Activated CD8-positive, alpha-beta T cell treated with anti-CD3 and anti-CD28 coated beads for 36 hours (primary cell): ENCODE results near the gene APOC4. TPM values are rescaled to one million over a fixed set of nuclear protein-coding genes. Genes with fewer than 3 reads are reported as not detected.
"Not testable (repeated sequence)": the region's sequence is repeated elsewhere in the genome, so short reads cannot be mapped to it uniquely, and the experiment has no call there.

ENCODE experiments used
- ATAC-seq: fragments of 200-7000 bp; cut with Tn5 transposase; one replicate; pipeline ENCODE4 v1.10.0; 2021; ENCODE audit warnings: mild to moderate bottlenecking, moderate library complexity
- CTCF ChIA-PET: fragments of 350-600 bp; sonication (Branson Sonifier 250); formaldehyde crosslinking; loops from one replicate; lab custom pipeline; 2021; ENCODE audit warnings: antibody characterized with exemption; lab: Charles Lee
- POLR2A ChIA-PET: fragments of 350-600 bp; sonication (Branson Sonifier 250); formaldehyde crosslinking; loops from one replicate; lab custom pipeline; 2021; ENCODE audit warnings: antibody characterized with exemption; lab: Charles Lee
- DNase-seq: peaks from one replicate; pipeline ENCODE4 v3.0.0-alpha.2; 2020
- H3K27ac Mint-ChIP-seq: one replicate; pipeline ENCODE4 v1.8.0; 2021; ENCODE audit warnings: mild to moderate bottlenecking, mixed read lengths
- H3K27me3 Mint-ChIP-seq: one replicate; pipeline ENCODE4 v1.8.0; 2021; ENCODE audit warnings: mixed read lengths
- H3K36me3 Mint-ChIP-seq: one replicate; pipeline ENCODE4 v1.8.0; 2021; ENCODE audit warnings: low read depth, mixed read lengths
- H3K4me1 Mint-ChIP-seq: one replicate; pipeline ENCODE4 v1.8.0; 2021; ENCODE audit warnings: low read depth, mixed read lengths
- H3K4me3 Mint-ChIP-seq: one replicate; pipeline ENCODE4 v1.8.0; 2021; ENCODE audit warnings: mild to moderate bottlenecking, moderate library complexity, mixed read lengths
- H3K9me3 Mint-ChIP-seq: one replicate; pipeline ENCODE4 v1.8.0; 2021; ENCODE audit warnings: mixed read lengths
- CTCF ChIP-seq: fragments of 200-600 bp; IDR thresholded peaks from one replicate; pipeline ENCODE4 v1.8.0; 2022; ENCODE audit warnings: antibody characterized with exemption, mild to moderate bottlenecking
- intact Hi-C: fragments of 100-400 bp; cut with micrococcal nuclease; formaldehyde crosslinking; loops from one replicate; pipeline ENCODE4 v1.10.0; 2022
- total RNA-seq, 2 experiments: library from RNA; stranded (reverse); gene quantifications; one replicate each; pipeline ENCODE4 v1.2.3, GENCODE V29; 2021

APOC4 gene
- total RNA-seq, 2 experiments from 2014 or later = not detected

- ATAC-seq = no peak
- ChIA-PET POLR2A (no interaction called here), CTCF (interaction anchor here (1.5 kb wide), 1 partner anchor 43 kb away, joined by 8 read pairs; no protein-coding TSS in a partner anchor)
- Mint-ChIP-seq H3K36me3 (no peaks in the 10 kb centered on the region), H3K27ac (no peak overlapping the region), H3K4me3 (no peak overlapping the region), H3K9me3 (no peaks in the 10 kb centered on the region), H3K27me3 (peaks cover 35% of the 10 kb centered on the region), H3K4me1 (peaks cover 8% of the 10 kb centered on the region)
- TF ChIP-seq CTCF = no peak
- no peak for DNase-seq
- intact Hi-C loops = no loop called here
Measured at GRCh38 chr19:44908836-44909261, 33.2 kb upstream of the APOC4 start.

- Mint-ChIP-seq H3K4me3 (no peak overlapping the region), H3K36me3 (no peaks in the 10 kb centered on the region), H3K9me3 (no peaks in the 10 kb centered on the region), H3K27me3 (peaks cover 42% of the 10 kb centered on the region), H3K27ac (no peak overlapping the region), H3K4me1 (peaks cover 8% of the 10 kb centered on the region)
- POLR2A ChIA-PET = interaction anchor here (0.7 to 1.1 kb wide), 3 partner anchors 15 to 183 kb away, joined by 3 read pairs; no protein-coding TSS in a partner anchor
- intact Hi-C loops = no loop called here
- TF ChIP-seq CTCF = no peak
- DNase-seq = no peak
- ATAC-seq = no peak
- CTCF ChIA-PET = interaction anchor here (1.5 kb wide), 1 partner anchor 42 kb away, joined by 8 read pairs; no protein-coding TSS in a partner anchor
Measured at GRCh38 chr19:44909775-44910174, 32.3 kb upstream of the APOC4 start.

- H3K4me1 Mint-ChIP-seq, H3K27ac Mint-ChIP-seq, H3K4me3 Mint-ChIP-seq, H3K9me3 Mint-ChIP-seq, DNase-seq, ATAC-seq, intact Hi-C loops, H3K36me3 Mint-ChIP-seq: not testable (repeated sequence)
- ChIA-PET POLR2A (interaction anchor here (0.7 to 1.6 kb wide), 5 partner anchors 10 to 40 kb away, joined by 3 to 6 read pairs (median 3); no protein-coding TSS in a partner anchor), CTCF (interaction anchor here (0.7 to 1.7 kb wide), 3 partner anchors 10 to 45 kb away, joined by 3 to 5 read pairs (median 4); no protein-coding TSS in a partner anchor)
- H3K27me3 Mint-ChIP-seq = peaks cover 30% of the 10 kb centered on the region
Measured at GRCh38 chr19:44911896-44912295, 30.1 kb upstream of the APOC4 start.

GRCh38 chr19:44912854-44913253, 29.2 kb upstream of the APOC4 start:
- ChIA-PET POLR2A (interaction anchor here (1.4 to 1.6 kb wide), 2 partner anchors 11 to 21 kb away, joined by 3 to 6 read pairs; no protein-coding TSS in a partner anchor), CTCF (interaction anchor here (1.6 kb wide), 1 partner anchor 11 kb away, joined by 4 read pairs; no protein-coding TSS in a partner anchor)
- peaks cover 28% of the 10 kb centered on the region for H3K27me3 Mint-ChIP-seq
- no peak overlapping the region for H3K4me3 Mint-ChIP-seq
- H3K36me3 Mint-ChIP-seq = no peaks in the 10 kb centered on the region
- ATAC-seq = no peak
- peaks cover 2% of the 10 kb centered on the region for H3K4me1 Mint-ChIP-seq
- no peak overlapping the region for H3K27ac Mint-ChIP-seq
- intact Hi-C loops = no loop called here
- no peaks in the 10 kb centered on the region for H3K9me3 Mint-ChIP-seq
- no peak for TF ChIP-seq CTCF
- no peak for DNase-seq

GRCh38 chr19:44913512-44914432, 28.3 kb upstream of the APOC4 start:
- H3K9me3 Mint-ChIP-seq, H3K4me1 Mint-ChIP-seq, ATAC-seq, intact Hi-C loops, H3K27ac Mint-ChIP-seq, DNase-seq, H3K36me3 Mint-ChIP-seq: not testable (repeated sequence)
- POLR2A ChIA-PET = interaction anchor here (1.6 kb wide), 1 partner anchor 12 kb away, joined by 6 read pairs; no protein-coding TSS in a partner anchor
- peak overlapping the region; percentile 82 for H3K4me3 Mint-ChIP-seq
- CTCF ChIA-PET = interaction anchor here (1.6 kb wide), 1 partner anchor 12 kb away, joined by 4 read pairs; no protein-coding TSS in a partner anchor
- H3K27me3 Mint-ChIP-seq = peaks cover 25% of the 10 kb centered on the region

- intact Hi-C loops, H3K9me3 Mint-ChIP-seq, H3K36me3 Mint-ChIP-seq, H3K4me1 Mint-ChIP-seq: not testable (repeated sequence)
- CTCF ChIA-PET = interaction anchor here (0.9 to 1.9 kb wide), 2 partner anchors 11 to 37 kb away, joined by 5 to 10 read pairs; no protein-coding TSS in a partner anchor
- peak; percentile 97 for ATAC-seq
- Mint-ChIP-seq H3K27me3 (peaks cover 25% of the 10 kb centered on the region), H3K27ac (peak within 1 kb of the TSS; percentile 88), H3K4me3 (peak within 1 kb of the TSS; percentile 82)
- POLR2A ChIA-PET = interaction anchor here (1.1 kb wide), 1 partner anchor 9 kb away, joined by 3 read pairs; no protein-coding TSS in a partner anchor
- DNase-seq = peak; percentile 88
Measured at GRCh38 chr19:44914433-44915206, 27.4 kb upstream of the APOC4 start, which contains the start of gene APOC1. Gene APOC1, plus strand, starts transcription at chr19:44914608. Its CDS starts 284 bp downstream, at chr19:44914892.
